HG03280 (cell line): ENCODE measurements around the gene MYO18A.

Source experiments
- ATAC-seq: cut with Tn5 transposase; IDR thresholded peaks from one replicate; pipeline ENCODE4 v1.9.1; 2021; ENCODE audit warnings: mild to moderate bottlenecking, moderate library complexity; ENCODE audit not compliant: unreplicated experiment

MYO18A gene

GRCh38 chr17:29059281-29059680 is 120.9 kb downstream of the MYO18A start:
- no peak for ATAC-seq

GRCh38 chr17:29058391-29058790 is 121.8 kb downstream of the MYO18A start:
- ATAC-seq: no peak

GRCh38 chr17:29057361-29057760 is 122.8 kb downstream of the MYO18A start:
- no peak for ATAC-seq

GRCh38 chr17:29054835-29055234 is 125.4 kb downstream of the MYO18A start:
- ATAC-seq: no peak

- ATAC-seq: no peak
Observed at GRCh38 chr17:29051731-29052130, 128.5 kb downstream of the MYO18A start.

- ATAC-seq: no peak
Observed at GRCh38 chr17:29051194-29051593, 129.0 kb downstream of the MYO18A start.

- ATAC-seq: no peak
Observed at GRCh38 chr17:29050176-29050575, 130.0 kb downstream of the MYO18A start.

GRCh38 chr17:29049541-29050145 is 130.6 kb downstream of the MYO18A start:
- no peak for ATAC-seq

GRCh38 chr17:29048440-29049368 is 131.5 kb downstream of the MYO18A start:
- ATAC-seq: no peak

- no peak for ATAC-seq
Observed at GRCh38 chr17:29046473-29046839, 133.7 kb downstream of the MYO18A start.

- no peak for ATAC-seq
Observed at GRCh38 chr17:29045734-29046472, 134.3 kb downstream of the MYO18A start.

- ATAC-seq: no peak
Observed at GRCh38 chr17:29045026-29045425, 135.2 kb downstream of the MYO18A start.

GRCh38 chr17:29043539-29044145 is 136.6 kb downstream of the MYO18A start:
- ATAC-seq: no peak

GRCh38 chr17:29042679-29043538 is 137.3 kb downstream of the MYO18A start, which contains the start of gene PIPOX:
Gene PIPOX, plus strand, starts transcription at chr17:29043141. Its CDS starts 85 bp downstream, at chr17:29043226.
- ATAC-seq: no peak

- ATAC-seq: no peak
Observed at GRCh38 chr17:29042026-29042678, 138.0 kb downstream of the MYO18A start.

GRCh38 chr17:29041571-29041970 is 138.6 kb downstream of the MYO18A start:
- ATAC-seq: no peak

GRCh38 chr17:29041091-29041490 is 139.1 kb downstream of the MYO18A start:
- ATAC-seq: no peak

GRCh38 chr17:29039764-29040598 is 140.2 kb downstream of the MYO18A start:
- ATAC-seq: no peak
